ENCODE results near the gene ATRX.

DNA sequence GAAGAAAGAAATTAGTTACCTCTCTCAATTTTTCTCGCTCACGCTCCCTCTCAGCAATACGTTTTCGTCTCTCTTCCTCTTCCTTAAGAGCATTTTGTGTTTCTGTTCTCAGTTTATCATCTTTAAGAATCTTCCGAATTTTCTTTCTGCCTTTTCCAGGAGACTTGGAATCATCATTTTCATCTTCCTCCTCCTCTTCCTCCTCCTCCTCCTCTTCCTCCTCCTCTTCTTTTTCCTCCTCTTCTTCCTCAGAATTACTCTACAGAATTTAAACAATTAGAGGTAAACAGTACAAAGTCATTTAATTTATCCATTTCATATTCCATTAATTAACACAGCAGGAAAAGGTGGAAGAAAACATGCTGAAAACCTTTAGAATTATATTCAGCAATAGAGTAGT, 133.9 kb downstream of the ATRX start:
- TF ChIP-seq, protein P1, sequence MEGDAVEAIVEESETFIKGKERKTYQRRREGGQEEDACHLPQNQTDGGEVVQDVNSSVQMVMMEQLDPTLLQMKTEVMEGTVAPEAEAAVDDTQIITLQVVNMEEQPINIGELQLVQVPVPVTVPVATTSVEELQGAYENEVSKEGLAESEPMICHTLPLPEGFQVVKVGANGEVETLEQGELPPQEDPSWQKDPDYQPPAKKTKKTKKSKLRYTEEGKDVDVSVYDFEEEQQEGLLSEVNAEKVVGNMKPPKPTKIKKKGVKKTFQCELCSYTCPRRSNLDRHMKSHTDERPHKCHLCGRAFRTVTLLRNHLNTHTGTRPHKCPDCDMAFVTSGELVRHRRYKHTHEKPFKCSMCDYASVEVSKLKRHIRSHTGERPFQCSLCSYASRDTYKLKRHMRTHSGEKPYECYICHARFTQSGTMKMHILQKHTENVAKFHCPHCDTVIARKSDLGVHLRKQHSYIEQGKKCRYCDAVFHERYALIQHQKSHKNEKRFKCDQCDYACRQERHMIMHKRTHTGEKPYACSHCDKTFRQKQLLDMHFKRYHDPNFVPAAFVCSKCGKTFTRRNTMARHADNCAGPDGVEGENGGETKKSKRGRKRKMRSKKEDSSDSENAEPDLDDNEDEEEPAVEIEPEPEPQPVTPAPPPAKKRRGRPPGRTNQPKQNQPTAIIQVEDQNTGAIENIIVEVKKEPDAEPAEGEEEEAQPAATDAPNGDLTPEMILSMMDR (IDR thresholded peaks at IDR 0.05) = no peak
- no peak for TF ChIP-seq POLR2A (IDR thresholded peaks at IDR 0.05)
